Measurements from ENCODE around the gene KCND3. TPM values are rescaled to one million over a fixed set of nuclear protein-coding genes. Genes with fewer than 3 reads are reported as not detected.

KCND3 gene
- total and polyA plus RNA-seq, 12 donors, result 0.39 to 6.7 (median 3.1) TPM

GRCh38 chr1:111973150-111973790, 16.2 kb downstream of the KCND3 start:
- Histone ChIP-seq H3K36me3 (replicated peaks in 1 of 2) (no peaks in the 10 kb centered on the region), H3K4me1 (replicated peaks in 1 of 2) (no peaks in the 10 kb centered on the region), H3K9me3 (replicated peaks in 1 of 3) (no peaks in the 10 kb centered on the region), H3K4me3 (no peak overlapping the region), H3K27ac (no peak overlapping the region), H3K27me3 (no peaks in the 10 kb centered on the region)
- WGBS, 4 donors, result 63 to 76% (median 68%) methylated on average over 3 of the region's 3 CpGs
- no peak for TF ChIP-seq POLR2A (IDR thresholded peaks at IDR 0.05)
- TF ChIP-seq CTCF (IDR thresholded peaks at IDR 0.05), result no peak
- no peak for DNase-seq
- intact Hi-C loops (cut with DNase I), result no loop called here

DNA sequence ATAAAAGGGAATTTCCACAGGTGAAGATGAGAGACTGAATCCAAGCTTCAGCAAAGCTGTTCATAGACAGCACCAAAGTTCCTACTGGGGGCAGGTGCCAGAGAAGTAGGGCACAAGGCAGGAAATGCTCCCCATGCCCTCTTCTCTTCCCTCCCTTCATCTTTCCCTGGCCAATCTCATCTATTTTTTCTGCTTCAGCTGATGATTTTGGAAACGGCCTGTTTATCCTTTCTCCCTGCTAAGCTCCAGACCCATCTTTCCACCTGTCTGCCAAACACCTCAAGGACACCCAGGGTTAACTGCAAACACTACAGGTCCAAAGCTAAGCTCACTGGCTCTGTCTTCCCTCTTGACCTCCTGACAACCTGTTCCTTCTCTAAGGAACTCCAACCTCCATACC, 18.1 kb downstream of the KCND3 start:
- TF ChIP-seq CTCF (IDR thresholded peaks at IDR 0.05) (no peak), POLR2A (IDR thresholded peaks at IDR 0.05) (no peak)
- H3K4me1 ChIP-seq (replicated peaks in 1 of 2), result no peaks in the 10 kb centered on the region
- 46 to 65% (median 58%) methylated on average over 1 of the region's 1 CpG for WGBS, 4 donors
- no peak overlapping the region for H3K4me3 ChIP-seq
- no peak overlapping the region for H3K27ac ChIP-seq
- no peaks in the 10 kb centered on the region for H3K27me3 ChIP-seq
- DNase-seq, result no peak
- H3K36me3 ChIP-seq (replicated peaks in 1 of 2), result no peaks in the 10 kb centered on the region
- intact Hi-C loops (cut with DNase I), result no loop called here
- H3K9me3 ChIP-seq (replicated peaks in 1 of 3), result no peaks in the 10 kb centered on the region

GRCh38 chr1:111968511-111968910, 21.0 kb downstream of the KCND3 start:
- intact Hi-C loops (cut with DNase I), result no loop called here
- no peak overlapping the region for H3K27ac ChIP-seq
- no peak overlapping the region for H3K4me3 ChIP-seq

GRCh38 chr1:111967886-111968285, 21.6 kb downstream of the KCND3 start:
- Histone ChIP-seq H3K27me3 (no peaks in the 10 kb centered on the region), H3K27ac (no peak overlapping the region), H3K9me3 (replicated peaks in 1 of 3) (no peaks in the 10 kb centered on the region), H3K4me3 (no peak overlapping the region), H3K4me1 (replicated peaks in 1 of 2) (no peaks in the 10 kb centered on the region), H3K36me3 (replicated peaks in 1 of 2) (no peaks in the 10 kb centered on the region)
- 76 to 84% (median 83%) methylated on average over 3 of the region's 3 CpGs for WGBS, 4 donors
- DNase-seq, result no peak
- intact Hi-C loops (cut with DNase I), result no loop called here
- TF ChIP-seq CTCF (IDR thresholded peaks at IDR 0.05) (no peak), POLR2A (IDR thresholded peaks at IDR 0.05) (no peak)

More at GRCh38 chr1:111968511-111968910, 21.0 kb downstream of the KCND3 start:
- H3K36me3 ChIP-seq (replicated peaks in 1 of 2), result no peaks in the 10 kb centered on the region
- no peak for TF ChIP-seq POLR2A (IDR thresholded peaks at IDR 0.05)
- no peak for TF ChIP-seq CTCF (IDR thresholded peaks at IDR 0.05)
- H3K4me1 ChIP-seq (replicated peaks in 1 of 2), result no peaks in the 10 kb centered on the region
- DNase-seq, result no peak
- no peaks in the 10 kb centered on the region for H3K27me3 ChIP-seq
- 68 to 82% (median 79%) methylated on average over 3 to 4 of the region's 4 CpGs for WGBS, 4 donors
- H3K9me3 ChIP-seq (replicated peaks in 1 of 3), result no peaks in the 10 kb centered on the region
